Bronchial epithelial cell (primary cell): ENCODE results near the gene FIBCD1. TPM values are rescaled to one million over a fixed set of nuclear protein-coding genes. Genes with fewer than 3 reads are reported as not detected.

ENCODE experiments used
- DNase-seq: peaks from one replicate; pipeline ENCODE4 v3.0.0-alpha.2; 2010; ENCODE audit warnings: low read depth
- FAIRE-seq: peaks from 2 replicates; lab custom pipeline; 2011; peaks lifted over from hg19 to GRCh38; lab: Jason Lieb, UNC
- H3K27me3 ChIP-seq: 2 replicates; pipeline ENCODE4 v1.5.1; 2011; ENCODE audit warnings: low read length; ENCODE audit not compliant: control insufficient read depth, insufficient read depth
- H3K36me3 ChIP-seq: 2 replicates; pipeline ENCODE4 v1.5.1; 2011; ENCODE audit warnings: low read length; ENCODE audit not compliant: control insufficient read depth, insufficient read depth
- H3K4me3 ChIP-seq: 2 replicates; pipeline ENCODE4 v1.5.1; 2011; ENCODE audit warnings: mild to moderate bottlenecking, low read depth, low read length, control low read depth
- CTCF ChIP-seq: IDR thresholded peaks from 2 replicates; pipeline ENCODE4 v1.5.1; 2011; ENCODE audit warnings: mild to moderate bottlenecking, moderate library complexity, low read length, control low read depth, inconsistent platforms; ENCODE audit not compliant: insufficient read depth, severe bottlenecking
- total RNA-seq: library from RNA; depleted of rRNA; stranded (reverse); fragments of >200 nt; gene quantifications from 2 replicates; pipeline ENCODE4 v1.2.1, GENCODE V29; 2014

Gene FIBCD1
- total RNA-seq, 1 donor from 2014 or later: 0.26 TPM

- FAIRE-seq (no peak), DNase-seq (no peak)
- Histone ChIP-seq H3K27me3 (peaks cover 21% of the 10 kb centered on the region), H3K4me3 (no peak overlapping the region), H3K36me3 (no peaks in the 10 kb centered on the region)
- TF ChIP-seq CTCF: no peak
Observed at GRCh38 chr9:130972957-130973685, 34.1 kb upstream of the FIBCD1 start.

- Histone ChIP-seq H3K27me3 (peaks cover 17% of the 10 kb centered on the region), H3K36me3 (no peaks in the 10 kb centered on the region), H3K4me3 (no peak overlapping the region)
- no peak for DNase-seq
- no peak for TF ChIP-seq CTCF
- FAIRE-seq: no peak
Observed at GRCh38 chr9:130972277-130972956, 33.4 kb upstream of the FIBCD1 start.

- DNase-seq: no peak
- no peak for FAIRE-seq
- no peaks in the 10 kb centered on the region for H3K36me3 ChIP-seq
- TF ChIP-seq CTCF: no peak
- no peak overlapping the region for H3K4me3 ChIP-seq
- peaks cover 17% of the 10 kb centered on the region for H3K27me3 ChIP-seq
Observed at GRCh38 chr9:130971294-130971849, 32.3 kb upstream of the FIBCD1 start.

- no peak for TF ChIP-seq CTCF
- no peaks in the 10 kb centered on the region for H3K36me3 ChIP-seq
- DNase-seq (no peak), FAIRE-seq (no peak)
- peaks cover 17% of the 10 kb centered on the region for H3K27me3 ChIP-seq
- no peak overlapping the region for H3K4me3 ChIP-seq
Observed at GRCh38 chr9:130970855-130971254, 31.8 kb upstream of the FIBCD1 start.

GRCh38 chr9:130970052-130970451 lies 31.0 kb upstream of the FIBCD1 start:
- Histone ChIP-seq H3K36me3 (no peaks in the 10 kb centered on the region), H3K4me3 (no peak overlapping the region), H3K27me3 (peaks cover 17% of the 10 kb centered on the region)
- FAIRE-seq (no peak), DNase-seq (no peak)
- no peak for TF ChIP-seq CTCF
